HEK293 (cell line): ENCODE results near the gene WAC.
A peak's percentile ranks its signal among the peaks of the same experiment; 100 is the strongest.

Experiments
- CTCF ChIA-PET: fragments of 350-600 bp; formaldehyde crosslinking; extraction: SDS; loops from one replicate; lab custom pipeline; 2021; ENCODE audit warnings: antibody characterized with exemption; lab: Yijun Ruan, JAX
- POLR2A ChIA-PET: fragments of 300-600 bp; formaldehyde crosslinking; extraction: SDS; loops from one replicate; lab custom pipeline; 2020; ENCODE audit warnings: antibody characterized with exemption, inconsistent platforms; lab: Yijun Ruan, JAX
- H3K27ac ChIP-seq: fragments of 200-500 bp; sonication (Bioruptor generic); 2 replicates; pipeline ENCODE4 v1.5.1; 2014; ENCODE audit warnings: low read depth, low read length, control low read depth, inconsistent platforms; ENCODE audit errors: extremely low read depth
- H3K36me3 ChIP-seq, 2 experiments: fragments of 200-500 bp in 1 of 2; sonication (Bioruptor generic) in 1 of 2; 1 replicate in 1 of 2; 2 replicates in 1 of 2; pipeline ENCODE4 v1.5.1; 2014 to 2017; ENCODE audit warnings: inconsistent platforms in 2 of 2, low read length in 2 of 2; ENCODE audit not compliant: control insufficient read depth in 2 of 2, insufficient read depth in 1 of 2
- H3K4me1 ChIP-seq: fragments of 200-500 bp; sonication (Bioruptor generic); 2 replicates; pipeline ENCODE4 v1.5.1; 2014; ENCODE audit warnings: mild to moderate bottlenecking, low read length, inconsistent platforms; ENCODE audit not compliant: control insufficient read depth, insufficient read depth
- H3K4me3 ChIP-seq: 2 replicates; pipeline ENCODE4 v1.5.1; 2011; ENCODE audit warnings: low read depth, mild to moderate bottlenecking, control low read depth, low read length, moderate library complexity
- H3K9me3 ChIP-seq: fragments of 200-500 bp; sonication (Bioruptor generic); 2 replicates; pipeline ENCODE4 v1.5.1; 2014; ENCODE audit warnings: low read depth, low read length, inconsistent platforms; ENCODE audit not compliant: control insufficient read depth, insufficient read depth
- EGR2 ChIP-seq: fragments of 450-650 bp; formaldehyde crosslinking; IDR thresholded peaks from 2 replicates; pipeline ENCODE4 v1.5.1; 2016; ENCODE audit warnings: low read depth, missing biosample characterization, missing genetic modification characterization
- GFI1B ChIP-seq: fragments of 450-650 bp; formaldehyde crosslinking; IDR thresholded peaks from 2 replicates; pipeline ENCODE4 v1.5.1; 2016; ENCODE audit warnings: missing biosample characterization, missing genetic modification characterization
- SP7 ChIP-seq: fragments of 450-650 bp; formaldehyde crosslinking; IDR thresholded peaks from 2 replicates; pipeline ENCODE4 v1.5.1; 2016; ENCODE audit warnings: missing biosample characterization, missing genetic modification characterization
- TCF7L2 ChIP-seq: IDR thresholded peaks from 2 replicates; pipeline ENCODE4 v1.6.1; 2011; ENCODE audit warnings: low read depth, mild to moderate bottlenecking, inconsistent platforms, low read length, moderate library complexity, borderline replicate concordance
- ZBTB48 ChIP-seq: fragments of 450-650 bp; formaldehyde crosslinking; IDR thresholded peaks from 2 replicates; pipeline ENCODE4 v1.5.1; 2016; ENCODE audit warnings: missing biosample characterization, missing genetic modification characterization
- ZFHX2 ChIP-seq: fragments of 450-650 bp; formaldehyde crosslinking; conservative IDR thresholded peaks from 2 replicates; pipeline ENCODE4 v1.5.1; 2016; ENCODE audit warnings: missing biosample characterization, missing genetic modification characterization
- ZNF121 ChIP-seq: fragments of 450-650 bp; formaldehyde crosslinking; IDR thresholded peaks from 2 replicates; pipeline ENCODE4 v1.5.1; 2016; ENCODE audit warnings: missing biosample characterization, missing genetic modification characterization
- ZNF18 ChIP-seq: fragments of 450-650 bp; formaldehyde crosslinking; IDR thresholded peaks from 2 replicates; pipeline ENCODE4 v1.5.1; 2016; ENCODE audit warnings: missing biosample characterization, missing genetic modification characterization
- ZNF223 ChIP-seq: fragments of 450-650 bp; formaldehyde crosslinking; IDR thresholded peaks from 2 replicates; pipeline ENCODE4 v1.5.1; 2016; ENCODE audit warnings: missing biosample characterization, missing genetic modification characterization
- ZNF274 ChIP-seq, 2 experiments: fragments of 200-500 bp in 1 of 2; fragments of 450-650 bp in 1 of 2; sonication (Bioruptor generic) in 1 of 2; formaldehyde crosslinking in 1 of 2; IDR thresholded peaks; 2 replicates each; pipeline versions ENCODE4 v1.5.1 to v1.6.1; 2014 to 2016; ENCODE audit warnings: borderline replicate concordance in 1 of 2, inconsistent platforms in 1 of 2, low read length in 1 of 2, missing biosample characterization in 1 of 2, missing genetic modification characterization in 1 of 2
- ZNF302 ChIP-seq: fragments of 450-650 bp; formaldehyde crosslinking; IDR thresholded peaks from 2 replicates; pipeline ENCODE4 v1.5.1; 2016; ENCODE audit warnings: missing biosample characterization, missing genetic modification characterization, low read depth
- ZNF311 ChIP-seq: fragments of 450-650 bp; formaldehyde crosslinking; IDR thresholded peaks from 2 replicates; pipeline ENCODE4 v1.5.1; 2017; ENCODE audit warnings: missing biosample characterization, missing genetic modification characterization, borderline replicate concordance
- ZNF391 ChIP-seq: fragments of 450-650 bp; formaldehyde crosslinking; IDR thresholded peaks from 2 replicates; pipeline ENCODE4 v1.5.1; 2016; ENCODE audit warnings: low read depth, missing biosample characterization, missing genetic modification characterization, borderline replicate concordance
- ZNF776 ChIP-seq: fragments of 450-650 bp; formaldehyde crosslinking; IDR thresholded peaks from 2 replicates; pipeline ENCODE4 v1.5.0; 2017; ENCODE audit warnings: missing biosample characterization, missing genetic modification characterization, borderline replicate concordance
- TF ChIP-seq, protein P1 (sequence below): fragments of 450-650 bp; formaldehyde crosslinking; IDR thresholded peaks from 2 replicates; pipeline ENCODE4 v1.5.1; 2016; ENCODE audit warnings: missing biosample characterization, missing genetic modification characterization
- TF ChIP-seq, protein P2 (sequence below): fragments of 450-650 bp; formaldehyde crosslinking; IDR thresholded peaks from 2 replicates; pipeline ENCODE4 v1.5.1; 2016; ENCODE audit warnings: missing biosample characterization, missing genetic modification characterization

Gene WAC

DNA sequence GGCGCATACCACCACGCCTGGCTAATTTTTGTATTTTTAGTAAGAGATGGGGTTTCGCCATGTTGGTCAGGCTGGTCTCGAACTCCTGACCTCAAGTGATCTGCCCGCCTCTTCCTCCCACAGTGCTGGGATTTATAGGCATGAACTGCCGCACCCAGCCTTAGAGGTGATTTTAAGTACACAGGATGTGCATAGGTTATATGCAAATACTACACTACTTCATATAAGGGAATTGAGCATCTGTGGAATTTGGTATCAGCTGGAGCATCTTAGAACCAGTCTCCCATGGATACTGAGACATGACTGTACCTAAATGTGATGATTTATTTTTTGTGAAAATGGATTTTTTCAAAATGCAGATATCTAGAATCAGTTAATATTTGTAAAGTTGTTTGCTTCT is 21.1 kb downstream of the WAC start:
- Histone ChIP-seq H3K4me3 (no peak overlapping the region), H3K9me3 (no peaks in the 10 kb centered on the region), H3K27ac (no peak overlapping the region), H3K36me3 (peaks cover 53 to 70% of the 10 kb centered on the region in 2 experiments), H3K4me1 (peaks cover 27% of the 10 kb centered on the region)
- TF ChIP-seq GFI1B (tag by site-specific recombination), result no peak
- TF ChIP-seq ZFHX2 (tag by site-specific recombination), result peak; percentile 21; the same call in 1 of the 2 replicates
- no peak for TF ChIP-seq ZNF776 (tag by site-specific recombination)
- ChIA-PET POLR2A (no interaction called here), CTCF (interaction anchor here (0.9 kb wide), 1 partner anchor 25 kb away, joined by 3 read pairs; no protein-coding TSS in a partner anchor)

DNA sequence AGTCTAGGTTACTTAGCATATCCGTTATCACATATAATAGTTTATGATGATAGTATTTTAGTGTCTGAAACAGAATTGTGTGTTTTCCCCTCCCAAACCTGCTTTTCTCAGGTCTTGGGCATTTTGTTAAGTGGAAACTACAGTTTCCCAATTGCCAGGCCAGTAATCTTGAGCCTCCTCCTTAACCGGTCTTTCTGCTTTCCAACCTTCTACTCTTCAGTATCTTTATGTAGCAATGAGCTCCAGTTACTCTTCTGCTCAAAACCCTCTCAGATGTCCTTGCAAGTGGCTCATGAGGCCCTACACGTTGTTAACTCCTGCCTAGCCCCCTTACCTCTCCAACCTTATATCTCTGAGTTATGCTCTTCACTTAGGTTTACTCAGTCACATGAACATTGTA is 22.0 kb downstream of the WAC start:
- Histone ChIP-seq H3K9me3 (no peaks in the 10 kb centered on the region), H3K4me1 (peaks cover 27% of the 10 kb centered on the region), H3K27ac (no peak overlapping the region; the same call in 1 of the 2 replicates)
- POLR2A ChIA-PET, result no interaction called here
- CTCF ChIA-PET, result interaction anchor here (0.9 kb wide), 1 partner anchor 26 kb away, joined by 3 read pairs; no protein-coding TSS in a partner anchor
- TF ChIP-seq ZNF302 (tag by site-specific recombination), result no peak
- no peak for TF ChIP-seq SP7 (tag by site-specific recombination)
- no peak for TF ChIP-seq ZNF223 (tag by site-specific recombination)
- no peak for TF ChIP-seq ZNF274 (IDR thresholded peaks at IDR 0.05; ENCODE audit: low read length)
- TF ChIP-seq ZNF274 (tag by site-specific recombination; IDR thresholded peaks at IDR 0.05; ENCODE audit: borderline replicate concordance), result no peak
- no peak for TF ChIP-seq ZBTB48 (tag by site-specific recombination)
- TF ChIP-seq TCF7L2, result no peak
- TF ChIP-seq, protein P1, sequence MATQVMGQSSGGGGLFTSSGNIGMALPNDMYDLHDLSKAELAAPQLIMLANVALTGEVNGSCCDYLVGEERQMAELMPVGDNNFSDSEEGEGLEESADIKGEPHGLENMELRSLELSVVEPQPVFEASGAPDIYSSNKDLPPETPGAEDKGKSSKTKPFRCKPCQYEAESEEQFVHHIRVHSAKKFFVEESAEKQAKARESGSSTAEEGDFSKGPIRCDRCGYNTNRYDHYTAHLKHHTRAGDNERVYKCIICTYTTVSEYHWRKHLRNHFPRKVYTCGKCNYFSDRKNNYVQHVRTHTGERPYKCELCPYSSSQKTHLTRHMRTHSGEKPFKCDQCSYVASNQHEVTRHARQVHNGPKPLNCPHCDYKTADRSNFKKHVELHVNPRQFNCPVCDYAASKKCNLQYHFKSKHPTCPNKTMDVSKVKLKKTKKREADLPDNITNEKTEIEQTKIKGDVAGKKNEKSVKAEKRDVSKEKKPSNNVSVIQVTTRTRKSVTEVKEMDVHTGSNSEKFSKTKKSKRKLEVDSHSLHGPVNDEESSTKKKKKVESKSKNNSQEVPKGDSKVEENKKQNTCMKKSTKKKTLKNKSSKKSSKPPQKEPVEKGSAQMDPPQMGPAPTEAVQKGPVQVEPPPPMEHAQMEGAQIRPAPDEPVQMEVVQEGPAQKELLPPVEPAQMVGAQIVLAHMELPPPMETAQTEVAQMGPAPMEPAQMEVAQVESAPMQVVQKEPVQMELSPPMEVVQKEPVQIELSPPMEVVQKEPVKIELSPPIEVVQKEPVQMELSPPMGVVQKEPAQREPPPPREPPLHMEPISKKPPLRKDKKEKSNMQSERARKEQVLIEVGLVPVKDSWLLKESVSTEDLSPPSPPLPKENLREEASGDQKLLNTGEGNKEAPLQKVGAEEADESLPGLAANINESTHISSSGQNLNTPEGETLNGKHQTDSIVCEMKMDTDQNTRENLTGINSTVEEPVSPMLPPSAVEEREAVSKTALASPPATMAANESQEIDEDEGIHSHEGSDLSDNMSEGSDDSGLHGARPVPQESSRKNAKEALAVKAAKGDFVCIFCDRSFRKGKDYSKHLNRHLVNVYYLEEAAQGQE (tag by site-specific recombination), result no peak
- no peak for TF ChIP-seq ZNF18
- TF ChIP-seq ZNF311 (tag by site-specific recombination), result no peak
- TF ChIP-seq ZNF121, result no peak
- no peak for TF ChIP-seq ZNF391 (tag by site-specific recombination)
- TF ChIP-seq, all 188 proteins: peak for 0
- Histone ChIP-seq H3K36me3 (peaks cover 44 to 70% of the 10 kb centered on the region in 2 experiments), H3K4me3 (no peak overlapping the region)

DNA sequence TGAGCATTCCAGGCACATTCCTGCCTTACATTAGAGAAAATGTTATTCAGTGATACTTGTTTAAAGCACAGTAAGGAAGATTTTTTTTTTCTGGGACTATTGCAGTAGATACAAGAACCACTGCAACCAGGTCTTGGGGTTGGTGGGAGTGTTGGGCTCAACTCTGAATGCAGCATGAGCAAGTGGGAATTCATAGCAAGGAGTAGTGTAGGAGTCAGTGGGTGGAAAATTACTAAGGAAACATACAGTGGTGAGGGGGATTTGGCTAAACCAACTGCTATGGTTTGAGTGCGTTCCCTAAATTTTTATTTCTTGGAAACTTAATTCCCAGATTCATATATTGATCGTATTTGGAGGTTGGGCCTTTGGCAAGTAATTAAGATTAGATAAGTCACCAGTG is 22.4 kb downstream of the WAC start:
- Histone ChIP-seq H3K4me3 (no peak overlapping the region), H3K4me1 (peaks cover 24% of the 10 kb centered on the region), H3K9me3 (no peaks in the 10 kb centered on the region), H3K27ac (no peak overlapping the region; the same call in 1 of the 2 replicates), H3K36me3 (peaks cover 40 to 68% of the 10 kb centered on the region in 2 experiments)
- ChIA-PET POLR2A (no interaction called here), CTCF (interaction anchor here (1.0 kb wide), 1 partner anchor 14 kb away, joined by 3 read pairs; no protein-coding TSS in a partner anchor)
- TF ChIP-seq ZFHX2 (tag by site-specific recombination) (peak; percentile 87), EGR2 (tag by site-specific recombination) (peak; percentile 86)
- TF ChIP-seq, protein P2, sequence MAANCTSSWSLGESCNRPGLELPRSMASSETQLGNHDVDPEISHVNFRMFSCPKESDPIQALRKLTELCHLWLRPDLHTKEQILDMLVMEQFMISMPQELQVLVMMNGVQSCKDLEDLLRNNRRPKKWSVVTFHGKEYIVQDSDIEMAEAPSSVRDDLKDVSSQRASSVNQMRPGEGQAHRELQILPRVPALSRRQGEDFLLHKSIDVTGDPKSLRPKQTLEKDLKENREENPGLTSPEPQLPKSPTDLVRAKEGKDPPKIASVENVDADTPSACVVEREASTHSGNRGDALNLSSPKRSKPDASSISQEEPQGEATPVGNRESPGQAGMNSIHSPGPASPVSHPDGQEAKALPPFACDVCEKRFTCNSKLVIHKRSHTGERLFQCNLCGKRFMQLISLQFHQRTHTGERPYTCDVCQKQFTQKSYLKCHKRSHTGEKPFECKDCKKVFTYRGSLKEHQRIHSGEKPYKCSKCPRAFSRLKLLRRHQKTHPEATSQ (tag by site-specific recombination), result no peak
